HEK293 (cell line): ENCODE results near the gene MEF2C.

ENCODE experiments used
- CTCF ChIA-PET: fragments of 350-600 bp; formaldehyde crosslinking; extraction: SDS; loops from one replicate; lab custom pipeline; 2021; ENCODE audit warnings: antibody characterized with exemption; lab: Yijun Ruan, JAX
- POLR2A ChIA-PET: fragments of 300-600 bp; formaldehyde crosslinking; extraction: SDS; loops from one replicate; lab custom pipeline; 2020; ENCODE audit warnings: antibody characterized with exemption, inconsistent platforms; lab: Yijun Ruan, JAX
- H3K27ac ChIP-seq: fragments of 200-500 bp; sonication (Bioruptor generic); 2 replicates; pipeline ENCODE4 v1.5.1; 2014; ENCODE audit warnings: low read depth, low read length, control low read depth, inconsistent platforms; ENCODE audit errors: extremely low read depth
- H3K36me3 ChIP-seq, 2 experiments: fragments of 200-500 bp in 1 of 2; sonication (Bioruptor generic) in 1 of 2; 1 replicate in 1 of 2; 2 replicates in 1 of 2; pipeline ENCODE4 v1.5.1; 2014 to 2017; ENCODE audit warnings: inconsistent platforms in 2 of 2, low read length in 2 of 2; ENCODE audit not compliant: control insufficient read depth in 2 of 2, insufficient read depth in 1 of 2
- H3K4me1 ChIP-seq: fragments of 200-500 bp; sonication (Bioruptor generic); 2 replicates; pipeline ENCODE4 v1.5.1; 2014; ENCODE audit warnings: mild to moderate bottlenecking, low read length, inconsistent platforms; ENCODE audit not compliant: control insufficient read depth, insufficient read depth
- H3K4me3 ChIP-seq: 2 replicates; pipeline ENCODE4 v1.5.1; 2011; ENCODE audit warnings: low read depth, mild to moderate bottlenecking, control low read depth, low read length, moderate library complexity
- H3K9me3 ChIP-seq: fragments of 200-500 bp; sonication (Bioruptor generic); 2 replicates; pipeline ENCODE4 v1.5.1; 2014; ENCODE audit warnings: low read depth, low read length, inconsistent platforms; ENCODE audit not compliant: control insufficient read depth, insufficient read depth
- CTCF ChIP-seq: fragments of 450-650 bp; formaldehyde crosslinking; IDR thresholded peaks from 2 replicates; pipeline ENCODE4 v1.5.1; 2016; ENCODE audit warnings: missing biosample characterization, missing genetic modification characterization
- HOXA7 ChIP-seq: sonication (generic); formaldehyde crosslinking; IDR thresholded peaks from 2 replicates; pipeline ENCODE4 v1.8.1; 2022; ENCODE audit warnings: missing genetic modification reagents, borderline replicate concordance
- MZF1 ChIP-seq: fragments of 450-650 bp; formaldehyde crosslinking; IDR thresholded peaks from 2 replicates; pipeline ENCODE4 v1.5.1; 2017; ENCODE audit warnings: missing biosample characterization, missing genetic modification characterization, borderline replicate concordance
- OVOL3 ChIP-seq: fragments of 450-650 bp; formaldehyde crosslinking; IDR thresholded peaks from 2 replicates; pipeline ENCODE4 v1.5.1; 2016; ENCODE audit warnings: missing biosample characterization, missing genetic modification characterization
- SP7 ChIP-seq: fragments of 450-650 bp; formaldehyde crosslinking; IDR thresholded peaks from 2 replicates; pipeline ENCODE4 v1.5.1; 2016; ENCODE audit warnings: missing biosample characterization, missing genetic modification characterization
- ZBTB20 ChIP-seq: fragments of 450-650 bp; formaldehyde crosslinking; IDR thresholded peaks from 2 replicates; pipeline ENCODE4 v1.5.1; 2016; ENCODE audit warnings: missing biosample characterization, missing genetic modification characterization
- ZFP41 ChIP-seq: fragments of 450-650 bp; formaldehyde crosslinking; IDR thresholded peaks from 2 replicates; pipeline ENCODE4 v1.5.1; 2016; ENCODE audit warnings: missing biosample characterization, missing genetic modification characterization, borderline replicate concordance
- ZNF112 ChIP-seq: fragments of 450-650 bp; formaldehyde crosslinking; IDR thresholded peaks from 2 replicates; pipeline ENCODE4 v1.5.0; 2017; ENCODE audit warnings: missing biosample characterization, missing genetic modification characterization
- ZNF24 ChIP-seq: fragments of 450-650 bp; formaldehyde crosslinking; IDR thresholded peaks from 2 replicates; pipeline ENCODE4 v1.5.1; 2016; ENCODE audit warnings: missing biosample characterization, missing genetic modification characterization
- ZNF571 ChIP-seq: fragments of 450-650 bp; formaldehyde crosslinking; IDR thresholded peaks from 2 replicates; pipeline ENCODE4 v1.5.0; 2017; ENCODE audit warnings: missing biosample characterization, missing genetic modification characterization
- ZNF660 ChIP-seq: fragments of 450-650 bp; IDR thresholded peaks from 2 replicates; pipeline ENCODE4 v1.5.1; 2018; ENCODE audit warnings: missing biosample characterization, mild to moderate bottlenecking, missing genetic modification characterization
- ZSCAN30 ChIP-seq: fragments of 450-650 bp; IDR thresholded peaks from 2 replicates; pipeline ENCODE4 v1.5.1; 2018; ENCODE audit warnings: missing biosample characterization, mild to moderate bottlenecking, missing genetic modification characterization, moderate library complexity
- TF ChIP-seq, protein P1 (sequence below): fragments of 450-650 bp; formaldehyde crosslinking; IDR thresholded peaks from 2 replicates; pipeline ENCODE4 v1.5.1; 2016; ENCODE audit warnings: missing biosample characterization, missing genetic modification characterization, low read depth
- TF ChIP-seq, protein P2 (sequence below): fragments of 450-650 bp; formaldehyde crosslinking; optimal IDR thresholded peaks from 2 replicates; pipeline ENCODE3; 2016; ENCODE audit warnings: missing biosample characterization, mild to moderate bottlenecking, missing genetic modification characterization
- TF ChIP-seq, protein P3 (sequence below): fragments of 450-650 bp; formaldehyde crosslinking; IDR thresholded peaks from 2 replicates; pipeline ENCODE4 v1.5.1; 2016; ENCODE audit warnings: missing biosample characterization, missing genetic modification characterization

Gene MEF2C

GRCh38 chr5:88690409-88691229 is 192.4 kb downstream of the MEF2C start (continued):
- 0 out of 2 replicates have a peak, but pooled peaks have one; percentile 63 for TF ChIP-seq ZSCAN30
- peak; percentile 96 for TF ChIP-seq ZBTB20 (tag by site-specific recombination)
- TF ChIP-seq, protein P1, sequence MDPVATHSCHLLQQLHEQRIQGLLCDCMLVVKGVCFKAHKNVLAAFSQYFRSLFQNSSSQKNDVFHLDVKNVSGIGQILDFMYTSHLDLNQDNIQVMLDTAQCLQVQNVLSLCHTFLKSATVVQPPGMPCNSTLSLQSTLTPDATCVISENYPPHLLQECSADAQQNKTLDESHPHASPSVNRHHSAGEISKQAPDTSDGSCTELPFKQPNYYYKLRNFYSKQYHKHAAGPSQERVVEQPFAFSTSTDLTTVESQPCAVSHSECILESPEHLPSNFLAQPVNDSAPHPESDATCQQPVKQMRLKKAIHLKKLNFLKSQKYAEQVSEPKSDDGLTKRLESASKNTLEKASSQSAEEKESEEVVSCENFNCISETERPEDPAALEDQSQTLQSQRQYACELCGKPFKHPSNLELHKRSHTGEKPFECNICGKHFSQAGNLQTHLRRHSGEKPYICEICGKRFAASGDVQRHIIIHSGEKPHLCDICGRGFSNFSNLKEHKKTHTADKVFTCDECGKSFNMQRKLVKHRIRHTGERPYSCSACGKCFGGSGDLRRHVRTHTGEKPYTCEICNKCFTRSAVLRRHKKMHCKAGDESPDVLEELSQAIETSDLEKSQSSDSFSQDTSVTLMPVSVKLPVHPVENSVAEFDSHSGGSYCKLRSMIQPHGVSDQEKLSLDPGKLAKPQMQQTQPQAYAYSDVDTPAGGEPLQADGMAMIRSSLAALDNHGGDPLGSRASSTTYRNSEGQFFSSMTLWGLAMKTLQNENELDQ (tag by site-specific recombination), result no peak
- TF ChIP-seq, protein P2, sequence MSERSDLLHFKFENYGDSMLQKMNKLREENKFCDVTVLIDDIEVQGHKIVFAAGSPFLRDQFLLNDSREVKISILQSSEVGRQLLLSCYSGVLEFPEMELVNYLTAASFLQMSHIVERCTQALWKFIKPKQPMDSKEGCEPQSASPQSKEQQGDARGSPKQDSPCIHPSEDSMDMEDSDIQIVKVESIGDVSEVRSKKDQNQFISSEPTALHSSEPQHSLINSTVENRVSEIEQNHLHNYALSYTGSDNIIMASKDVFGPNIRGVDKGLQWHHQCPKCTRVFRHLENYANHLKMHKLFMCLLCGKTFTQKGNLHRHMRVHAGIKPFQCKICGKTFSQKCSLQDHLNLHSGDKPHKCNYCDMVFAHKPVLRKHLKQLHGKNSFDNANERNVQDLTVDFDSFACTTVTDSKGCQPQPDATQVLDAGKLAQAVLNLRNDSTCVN, result peak; percentile 36
- peak; percentile 63; the same call in 1 of the 2 replicates for TF ChIP-seq ZNF660 (tag by site-specific recombination)
- TF ChIP-seq CTCF (tag by site-specific recombination), result peak; percentile 97
- TF ChIP-seq ZNF24, result no peak
- TF ChIP-seq SP7 (tag by site-specific recombination), result peak; percentile 69; the same call in 1 of the 2 replicates
- TF ChIP-seq, all 188 proteins: peak for 26

DNA sequence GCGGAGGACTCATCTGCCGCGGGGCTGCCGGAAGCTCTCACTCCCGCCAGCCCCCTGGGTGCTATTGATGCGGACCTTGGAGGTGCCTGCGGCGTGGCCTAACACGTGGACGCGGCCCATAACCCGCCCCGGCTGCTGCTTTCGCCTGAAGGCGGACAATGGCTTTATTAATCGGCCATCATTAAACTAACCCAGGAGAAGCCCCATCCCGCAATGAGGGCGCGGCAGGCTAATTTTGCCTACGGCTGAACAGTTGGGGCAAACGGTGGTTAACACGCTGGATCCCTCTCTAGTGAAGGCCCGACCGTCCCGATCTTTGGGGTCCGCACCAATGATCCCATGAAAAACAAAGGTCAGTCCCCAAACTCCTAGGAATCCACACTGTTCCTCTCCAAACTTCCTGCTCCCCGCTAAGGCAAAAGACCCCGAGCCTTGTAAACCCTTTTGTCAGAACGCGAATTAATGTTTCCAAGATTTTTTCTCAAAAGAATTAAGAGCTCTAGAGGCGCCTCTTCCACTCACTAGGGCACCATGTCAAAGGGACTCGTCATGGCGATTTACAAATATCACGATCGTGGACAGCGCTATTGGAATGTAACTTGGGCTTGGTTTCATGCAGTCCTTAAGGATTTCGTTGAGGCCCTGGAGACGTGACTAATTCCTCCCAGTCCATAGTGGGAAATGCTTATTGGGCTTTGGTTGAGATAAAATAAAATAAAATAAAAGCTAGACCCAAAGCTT is 193.1 kb downstream of the MEF2C start:
- no peak overlapping the region for H3K27ac ChIP-seq
- POLR2A ChIA-PET, result no interaction called here
- no peaks in the 10 kb centered on the region for H3K36me3 ChIP-seq
- no peaks in the 10 kb centered on the region for H3K4me1 ChIP-seq
- TF ChIP-seq HOXA7, result no peak
- no peak for TF ChIP-seq ZNF660 (tag by site-specific recombination)
- TF ChIP-seq ZNF571 (tag by site-specific recombination), result no peak
- no peak for TF ChIP-seq MZF1 (tag by site-specific recombination)
- TF ChIP-seq ZNF112, result no peak
- TF ChIP-seq, all 188 proteins: peak for 0
- H3K4me3 ChIP-seq, result no peak overlapping the region
- CTCF ChIA-PET, result interaction anchor here (0.6 to 4.4 kb wide), 21 partner anchors 8 to 916 kb away, joined by 3 to 46 read pairs (median 5); no protein-coding TSS in a partner anchor
- H3K9me3 ChIP-seq, result no peaks in the 10 kb centered on the region

GRCh38 chr5:88688984-88689667 is 193.9 kb downstream of the MEF2C start:
- Histone ChIP-seq H3K36me3 (no peaks in the 10 kb centered on the region), H3K4me3 (no peak overlapping the region), H3K9me3 (no peaks in the 10 kb centered on the region), H3K27ac (no peak overlapping the region), H3K4me1 (no peaks in the 10 kb centered on the region)
- ChIA-PET POLR2A (no interaction called here), CTCF (interaction anchor here (0.8 to 4.4 kb wide), 5 partner anchors 8 to 907 kb away, joined by 3 to 28 read pairs (median 6); no protein-coding TSS in a partner anchor)
- TF ChIP-seq ZSCAN30 (no peak), OVOL3 (tag by site-specific recombination) (no peak), ZFP41 (tag by site-specific recombination) (no peak)
- TF ChIP-seq, protein P3, sequence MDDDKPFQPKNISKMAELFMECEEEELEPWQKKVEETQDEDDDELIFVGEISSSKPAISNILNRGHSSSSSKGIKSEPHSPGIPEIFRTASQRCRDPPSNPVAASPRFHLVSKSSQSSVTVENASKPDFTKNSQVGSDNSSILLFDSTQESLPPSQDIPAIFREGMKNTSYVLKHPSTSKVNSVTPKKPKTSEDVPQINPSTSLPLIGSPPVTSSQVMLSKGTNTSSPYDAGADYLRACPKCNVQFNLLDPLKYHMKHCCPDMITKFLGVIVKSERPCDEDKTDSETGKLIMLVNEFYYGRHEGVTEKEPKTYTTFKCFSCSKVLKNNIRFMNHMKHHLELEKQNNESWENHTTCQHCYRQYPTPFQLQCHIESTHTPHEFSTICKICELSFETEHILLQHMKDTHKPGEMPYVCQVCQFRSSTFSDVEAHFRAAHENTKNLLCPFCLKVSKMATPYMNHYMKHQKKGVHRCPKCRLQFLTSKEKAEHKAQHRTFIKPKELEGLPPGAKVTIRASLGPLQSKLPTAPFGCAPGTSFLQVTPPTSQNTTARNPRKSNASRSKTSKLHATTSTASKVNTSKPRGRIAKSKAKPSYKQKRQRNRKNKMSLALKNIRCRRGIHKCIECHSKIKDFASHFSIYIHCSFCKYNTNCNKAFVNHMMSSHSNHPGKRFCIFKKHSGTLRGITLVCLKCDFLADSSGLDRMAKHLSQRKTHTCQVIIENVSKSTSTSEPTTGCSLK (tag by site-specific recombination), result no peak
